KMS-11 (cell line): Measurements from ENCODE around the gene GDF15.

Source experiments
- H2AFZ ChIP-seq: fragments of 200-600 bp; sonication (generic); 2 replicates; pipeline ENCODE4 v1.6.1; 2016; ENCODE audit warnings: antibody characterized with exemption, mixed run types, low read depth
- H3K27ac ChIP-seq: fragments of 200-600 bp; sonication (generic); 2 replicates; pipeline ENCODE4 v1.6.1; 2016; ENCODE audit warnings: mild to moderate bottlenecking, mixed run types
- H3K27me3 ChIP-seq: fragments of 200-600 bp; sonication (generic); 2 replicates; pipeline ENCODE4 v1.6.1; 2017; ENCODE audit warnings: mild to moderate bottlenecking, low read depth, mixed run types, moderate library complexity; ENCODE audit not compliant: insufficient read depth
- H3K36me3 ChIP-seq: fragments of 200-600 bp; sonication (generic); 2 replicates; pipeline ENCODE4 v1.6.1; 2017; ENCODE audit warnings: mild to moderate bottlenecking, mixed run types; ENCODE audit not compliant: insufficient read depth
- H3K4me1 ChIP-seq: fragments of 200-600 bp; sonication (generic); 2 replicates; pipeline ENCODE4 v1.6.1; 2016; ENCODE audit warnings: mild to moderate bottlenecking, low read depth, mixed run types; ENCODE audit not compliant: poor library complexity, severe bottlenecking
- H3K4me2 ChIP-seq: fragments of 200-600 bp; sonication (generic); 2 replicates; pipeline ENCODE4 v1.7.0; 2016; ENCODE audit warnings: mild to moderate bottlenecking, mixed run types
- H3K4me3 ChIP-seq: fragments of 200-600 bp; sonication (generic); IDR thresholded peaks from 2 replicates; pipeline ENCODE4 v1.6.1; 2017; ENCODE audit warnings: low read depth, low read length, mixed read lengths; ENCODE audit not compliant: insufficient read depth
- H3K79me2 ChIP-seq: fragments of 200-600 bp; sonication (generic); 2 replicates; pipeline ENCODE4 v1.6.1; 2016; ENCODE audit warnings: low read depth, mixed run types; ENCODE audit not compliant: insufficient read depth
- H3K9ac ChIP-seq: fragments of 200-600 bp; sonication (generic); 2 replicates; pipeline ENCODE4 v1.6.1; 2016; ENCODE audit warnings: mild to moderate bottlenecking, mixed run types
- H4K20me1 ChIP-seq: fragments of 200-600 bp; sonication (generic); 2 replicates; pipeline ENCODE4 v1.6.1; 2016; ENCODE audit warnings: mild to moderate bottlenecking, mixed run types; ENCODE audit not compliant: insufficient read depth
- CTCF ChIP-seq: fragments of 200-600 bp; sonication (generic); conservative IDR thresholded peaks from 2 replicates; pipeline ENCODE4 v1.6.1; 2017; ENCODE audit warnings: low read depth, mild to moderate bottlenecking, antibody characterized with exemption, low read length, moderate library complexity, mixed read lengths

Gene GDF15

DNA sequence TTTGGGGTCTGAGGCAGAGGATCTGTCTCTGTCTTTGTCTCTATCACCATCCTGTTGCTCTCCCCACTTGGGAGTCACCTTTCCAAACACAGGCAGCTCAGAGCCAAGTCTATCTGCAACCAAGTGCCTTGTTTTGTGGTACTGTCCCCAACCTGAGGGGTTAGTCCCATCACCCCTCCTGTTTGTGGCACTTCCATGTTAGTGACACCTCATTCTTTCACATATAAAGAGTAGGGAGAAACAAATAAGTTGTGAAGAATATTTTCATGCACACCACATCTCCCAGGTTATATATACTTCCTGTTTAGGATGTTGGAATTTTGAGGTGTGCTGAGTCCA, 3.7 kb downstream of the GDF15 start:
- no peaks in the 10 kb centered on the region for H3K4me1 ChIP-seq
- no peak overlapping the region for H2AFZ ChIP-seq
- no peak overlapping the region for H3K27ac ChIP-seq
- H3K27me3 ChIP-seq: peaks cover 54% of the 10 kb centered on the region; the same call in 1 of the 2 replicates
- H3K9ac ChIP-seq: no peak overlapping the region
- no peaks in the 10 kb centered on the region for H3K36me3 ChIP-seq
- no peak overlapping the region for H3K4me3 ChIP-seq
- H3K79me2 ChIP-seq: no peaks in the 10 kb centered on the region
- no peaks in the 10 kb centered on the region for H4K20me1 ChIP-seq
- no peak for TF ChIP-seq CTCF
- H3K4me2 ChIP-seq: no peak overlapping the region

DNA sequence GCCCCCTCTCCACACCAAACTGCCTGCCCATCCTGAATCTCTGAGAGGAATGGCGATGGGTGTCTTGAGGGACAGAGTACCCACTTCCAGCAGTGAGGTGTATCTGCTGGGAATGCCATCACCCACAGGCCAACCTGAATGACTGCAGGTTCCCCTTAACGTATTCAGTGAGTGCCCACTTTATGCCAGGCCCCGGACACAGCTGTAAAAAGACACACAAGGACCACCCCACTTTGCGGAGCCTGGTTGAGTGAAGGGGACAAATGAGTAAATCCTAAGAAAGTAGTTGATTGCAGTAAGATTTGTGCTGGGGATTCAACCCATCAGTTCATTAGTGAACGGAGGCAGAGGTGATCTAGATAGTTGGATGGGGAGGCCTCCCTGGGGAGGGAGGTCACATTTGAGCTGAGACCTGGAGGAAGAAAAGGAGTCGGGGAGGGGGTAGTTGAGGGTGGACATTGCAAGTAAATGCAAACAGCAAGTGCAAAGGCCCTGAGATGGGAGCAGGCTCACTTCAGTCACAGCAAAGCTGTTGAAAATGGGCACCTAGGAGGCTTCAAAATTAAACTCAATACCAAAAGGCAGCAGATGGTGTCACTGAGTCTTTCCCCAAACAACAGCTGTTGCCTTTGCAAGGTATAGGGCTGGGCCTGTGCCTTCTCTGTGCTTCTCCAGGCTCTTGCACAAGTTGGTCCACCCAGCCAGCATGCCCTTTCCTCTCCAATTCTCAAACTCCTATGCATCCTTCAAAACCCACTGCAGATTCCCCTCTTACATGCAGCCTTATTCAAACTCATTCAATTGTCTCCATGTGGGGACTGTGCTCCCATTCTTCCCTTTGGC, 4.3 kb downstream of the GDF15 start:
- H3K4me3 ChIP-seq: no peak overlapping the region

GRCh38 chr19:18391509-18392075, 5.6 kb downstream of the GDF15 start:
- no peak overlapping the region for H3K27ac ChIP-seq
- no peaks in the 10 kb centered on the region for H3K4me1 ChIP-seq
- H3K4me3 ChIP-seq: no peak overlapping the region
- H3K27me3 ChIP-seq: peaks cover 50% of the 10 kb centered on the region
- H2AFZ ChIP-seq: no peak overlapping the region
- no peaks in the 10 kb centered on the region for H3K79me2 ChIP-seq
- H3K9ac ChIP-seq: no peak overlapping the region
- no peak overlapping the region for H3K4me2 ChIP-seq
- no peak for TF ChIP-seq CTCF
- no peaks in the 10 kb centered on the region for H4K20me1 ChIP-seq
- H3K36me3 ChIP-seq: no peaks in the 10 kb centered on the region

More for the DNA sequence above, 4.3 kb downstream of the GDF15 start:
- Histone ChIP-seq H3K4me2 (no peak overlapping the region), H3K79me2 (no peaks in the 10 kb centered on the region), H3K27me3 (peaks cover 51% of the 10 kb centered on the region), H3K4me1 (no peaks in the 10 kb centered on the region), H3K9ac (no peak overlapping the region), H2AFZ (no peak overlapping the region), H4K20me1 (no peaks in the 10 kb centered on the region), H3K27ac (no peak overlapping the region), H3K36me3 (no peaks in the 10 kb centered on the region)
- TF ChIP-seq CTCF: no peak

DNA sequence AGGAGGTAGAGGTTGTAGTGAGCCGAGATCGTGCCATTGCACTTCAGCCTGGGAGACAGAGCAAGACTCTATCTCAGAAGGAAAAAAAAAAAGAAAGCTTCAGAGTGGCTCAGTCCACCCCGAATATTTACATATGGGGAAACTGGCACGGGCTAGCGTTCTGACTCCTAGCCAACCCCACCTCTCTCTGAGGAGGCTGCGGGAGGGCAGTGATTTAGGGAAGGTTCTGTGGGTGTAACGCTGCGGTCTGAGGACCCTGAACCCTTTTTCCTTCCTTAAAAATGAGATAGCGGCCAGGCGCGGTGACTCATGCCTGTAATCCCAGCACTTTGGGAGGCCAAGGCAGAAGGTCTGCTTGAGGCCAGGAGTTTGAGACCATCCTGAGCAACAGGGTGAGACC, 6.5 kb downstream of the GDF15 start:
- Histone ChIP-seq H3K4me3 (no peak overlapping the region), H4K20me1 (no peaks in the 10 kb centered on the region), H3K9ac (no peak overlapping the region), H3K4me1 (peaks cover 2% of the 10 kb centered on the region), H2AFZ (no peak overlapping the region), H3K4me2 (no peak overlapping the region), H3K79me2 (no peaks in the 10 kb centered on the region), H3K36me3 (no peaks in the 10 kb centered on the region), H3K27me3 (peaks cover 55% of the 10 kb centered on the region), H3K27ac (no peak overlapping the region)
- TF ChIP-seq CTCF: no peak
